Mesenchymal stem cell (in vitro differentiated cells and primary cell): ENCODE measurements around the gene GGT6.

ENCODE experiments used
- DNase-seq: peaks from one replicate; pipeline ENCODE4 v3.0.0-alpha.2; 2013
- H2AFZ ChIP-seq: one replicate; pipeline ENCODE4 v1.6.1; 2013; ENCODE audit warnings: low read depth, mild to moderate bottlenecking, control low read depth, inconsistent platforms, low read length, moderate library complexity
- H2AK5ac ChIP-seq: 2 replicates; pipeline ENCODE4 v1.6.1; 2013; ENCODE audit warnings: low read length, moderate library complexity, mild to moderate bottlenecking, inconsistent platforms; ENCODE audit not compliant: severe bottlenecking
- H2BK120ac ChIP-seq: one replicate; pipeline ENCODE4 v1.6.1; 2013; ENCODE audit warnings: low read depth, mild to moderate bottlenecking, inconsistent platforms, low read length, moderate library complexity
- H2BK12ac ChIP-seq, 2 experiments: one replicate each; pipeline ENCODE4 v1.6.1; 2013; ENCODE audit warnings: inconsistent platforms in 2 of 2, low read length in 2 of 2, mild to moderate bottlenecking in 2 of 2, moderate library complexity in 2 of 2, control low read depth in 1 of 2
- H2BK15ac ChIP-seq: one replicate; pipeline ENCODE4 v1.6.1; 2013; ENCODE audit warnings: mild to moderate bottlenecking, low read depth, inconsistent platforms; ENCODE audit not compliant: poor library complexity, severe bottlenecking
- H2BK5ac ChIP-seq: 2 replicates; pipeline ENCODE4 v1.6.1; 2013; ENCODE audit warnings: low read depth, mild to moderate bottlenecking, low read length, control low read depth, inconsistent platforms; ENCODE audit not compliant: poor library complexity, severe bottlenecking
- H3K14ac ChIP-seq, 2 experiments: one replicate each; pipeline ENCODE4 v1.6.1; 2013; ENCODE audit warnings: inconsistent platforms in 2 of 2, low read length in 2 of 2, control low read depth in 1 of 2, mild to moderate bottlenecking in 1 of 2, moderate library complexity in 1 of 2
- H3K18ac ChIP-seq, 2 experiments: one replicate each; pipeline ENCODE4 v1.6.1; 2013; ENCODE audit warnings: inconsistent platforms in 2 of 2, low read length in 2 of 2, control low read depth in 1 of 2, low read depth in 1 of 2, mild to moderate bottlenecking in 1 of 2
- H3K23ac ChIP-seq, 2 experiments: one replicate each; pipeline ENCODE4 v1.6.1; 2013; ENCODE audit warnings: inconsistent platforms in 2 of 2, low read length in 2 of 2, mild to moderate bottlenecking in 2 of 2, moderate library complexity in 2 of 2, control low read depth in 1 of 2
- H3K27ac ChIP-seq: 2 replicates; pipeline ENCODE4 v1.5.1; 2013; ENCODE audit warnings: mild to moderate bottlenecking, moderate library complexity, low read length, control low read depth, inconsistent platforms; ENCODE audit not compliant: poor library complexity, severe bottlenecking
- H3K27me3 ChIP-seq, 2 experiments: 2 replicates each; pipeline versions ENCODE4 v1.6.1 to v1.7.0; 2013; ENCODE audit warnings: low read length in 2 of 2, mild to moderate bottlenecking in 2 of 2, moderate library complexity in 2 of 2, control low read depth in 1 of 2, inconsistent platforms in 1 of 2; ENCODE audit not compliant: control insufficient read depth in 1 of 2, insufficient read depth in 1 of 2
- H3K36me3 ChIP-seq, 2 experiments: 2 replicates each; pipeline versions ENCODE4 v1.6.1 to v1.7.0; 2013; ENCODE audit warnings: low read length in 2 of 2, control low read depth in 1 of 2, inconsistent platforms in 1 of 2, low read depth in 1 of 2, mild to moderate bottlenecking in 1 of 2; ENCODE audit not compliant: insufficient read depth in 2 of 2, control insufficient read depth in 1 of 2
- H3K4ac ChIP-seq, 2 experiments: one replicate each; pipeline ENCODE4 v1.6.1; 2013; ENCODE audit warnings: inconsistent platforms in 2 of 2, low read length in 2 of 2, mild to moderate bottlenecking in 2 of 2, moderate library complexity in 2 of 2, control low read depth in 1 of 2, low read depth in 1 of 2
- H3K4me1 ChIP-seq: 2 replicates; pipeline ENCODE4 v1.6.1; 2013; ENCODE audit warnings: low read depth, low read length, control low read depth; ENCODE audit not compliant: control insufficient read depth, insufficient read depth
- H3K4me2 ChIP-seq: 2 replicates; pipeline ENCODE4 v1.6.1; 2013; ENCODE audit warnings: low read length, mild to moderate bottlenecking, inconsistent platforms; ENCODE audit not compliant: poor library complexity, severe bottlenecking
- H3K4me3 ChIP-seq, 2 experiments: 2 replicates each; pipeline versions ENCODE4 v1.5.1 to v1.7.0; 2013; ENCODE audit warnings: low read length in 2 of 2, mild to moderate bottlenecking in 2 of 2, control low read depth in 1 of 2, low read depth in 1 of 2; ENCODE audit not compliant: insufficient read depth in 1 of 2
- H3K79me1 ChIP-seq: replicated peaks from 2 replicates; pipeline ENCODE4 v1.6.1; 2013; ENCODE audit warnings: mild to moderate bottlenecking, control low read depth, low read length, inconsistent platforms; ENCODE audit not compliant: poor library complexity, severe bottlenecking
- H3K9ac ChIP-seq: 2 replicates; pipeline ENCODE4 v1.7.0; 2013; ENCODE audit warnings: mild to moderate bottlenecking, low read length, moderate library complexity
- H3K9me3 ChIP-seq: 2 replicates; pipeline ENCODE4 v1.7.0; 2013; ENCODE audit warnings: mild to moderate bottlenecking, low read length; ENCODE audit not compliant: control insufficient read depth
- H4K8ac ChIP-seq: one replicate; pipeline ENCODE4 v1.6.1; 2013; ENCODE audit warnings: inconsistent platforms, mild to moderate bottlenecking, low read length, moderate library complexity
- H4K91ac ChIP-seq: one replicate; pipeline ENCODE4 v1.6.1; 2013; ENCODE audit warnings: mild to moderate bottlenecking, low read length, inconsistent platforms
- WGBS: methylation state at CpG from one replicate; pipeline ENCODE4 v1.1.7; 2013; ENCODE audit warnings: mixed read lengths; 5-methylcytosine and 5-hydroxymethylcytosine counted together

Gene GGT6

GRCh38 chr17:4522661-4523060 lies 37.7 kb downstream of the GGT6 start:
- Histone ChIP-seq H2BK120ac (no peak overlapping the region), H3K27ac (no peak overlapping the region), H3K4me2 (no peak overlapping the region), H3K79me1 (no peaks in the 10 kb centered on the region), H3K18ac (no peak overlapping the region), H2BK5ac (no peak overlapping the region), H3K4me1 (peaks cover 3% of the 10 kb centered on the region), H3K9ac (no peak overlapping the region), H3K36me3 (peaks cover 0 to 26% of the 10 kb centered on the region in 2 experiments), H3K27me3 (peaks cover 3 to 30% of the 10 kb centered on the region in 2 experiments), H3K9me3 (no peaks in the 10 kb centered on the region), H2AK5ac (no peak overlapping the region), H4K8ac (no peak overlapping the region), H3K4me3 (no peak overlapping the region), H3K23ac (no peak overlapping the region), H2BK15ac (no peak overlapping the region), H2AFZ (no peak overlapping the region), H3K4ac (no peak overlapping the region), H2BK12ac (no peak overlapping the region), H4K91ac (no peak overlapping the region), H3K14ac (no peak overlapping the region)
- no peak for DNase-seq
- WGBS: 82% methylated on average over 6 of the region's 6 CpGs

- WGBS: 92% methylated on average over 7 of the region's 8 CpGs
- no peak overlapping the region for H4K8ac ChIP-seq
- no peak overlapping the region for H3K27ac ChIP-seq
- no peak overlapping the region for H3K9ac ChIP-seq
- no peak overlapping the region for H2BK12ac ChIP-seq
- no peak overlapping the region for H2AFZ ChIP-seq
- no peaks in the 10 kb centered on the region for H3K9me3 ChIP-seq
- no peaks in the 10 kb centered on the region for H3K79me1 ChIP-seq
- no peak overlapping the region for H4K91ac ChIP-seq
- H2BK15ac ChIP-seq: peak overlapping the region; percentile 13
- no peak for DNase-seq
- H2BK5ac ChIP-seq: no peak overlapping the region
- no peak overlapping the region for H3K4me2 ChIP-seq
- peaks cover 0 to 26% of the 10 kb centered on the region in 2 experiments for H3K36me3 ChIP-seq
- peaks cover 3% of the 10 kb centered on the region for H3K4me1 ChIP-seq
- no peak overlapping the region for H3K14ac ChIP-seq
- H3K27me3 ChIP-seq: peaks cover 0 to 30% of the 10 kb centered on the region in 2 experiments
- no peak overlapping the region for H2BK120ac ChIP-seq
- no peak overlapping the region for H3K4ac ChIP-seq
- H3K4me3 ChIP-seq: no peak overlapping the region
- H3K18ac ChIP-seq: no peak overlapping the region
- H2AK5ac ChIP-seq: no peak overlapping the region
- no peak overlapping the region for H3K23ac ChIP-seq
Measured at GRCh38 chr17:4520894-4521600, 39.3 kb downstream of the GGT6 start.

GRCh38 chr17:4520060-4520893 lies 40.1 kb downstream of the GGT6 start:
- no peak overlapping the region for H4K91ac ChIP-seq
- H3K27me3 ChIP-seq: peaks cover 0 to 25% of the 10 kb centered on the region in 2 experiments
- H3K27ac ChIP-seq: no peak overlapping the region
- H2BK120ac ChIP-seq: no peak overlapping the region
- no peak overlapping the region for H3K4me3 ChIP-seq
- H2BK5ac ChIP-seq: no peak overlapping the region
- H3K4ac ChIP-seq: no peak overlapping the region
- no peak overlapping the region for H2AK5ac ChIP-seq
- DNase-seq: no peak
- H3K23ac ChIP-seq: no peak overlapping the region
- H3K4me1 ChIP-seq: peaks cover 3% of the 10 kb centered on the region
- no peak overlapping the region for H2BK15ac ChIP-seq
- WGBS: 86% methylated on average over 19 of the region's 19 CpGs
- H3K4me2 ChIP-seq: no peak overlapping the region
- H3K9me3 ChIP-seq: no peaks in the 10 kb centered on the region
- H3K18ac ChIP-seq: no peak overlapping the region
- H2AFZ ChIP-seq: no peak overlapping the region
- H3K79me1 ChIP-seq: peaks cover 2% of the 10 kb centered on the region
- H3K36me3 ChIP-seq: peaks cover 0 to 31% of the 10 kb centered on the region in 2 experiments
- no peak overlapping the region for H4K8ac ChIP-seq
- H3K14ac ChIP-seq: no peak overlapping the region
- H3K9ac ChIP-seq: no peak overlapping the region
- no peak overlapping the region for H2BK12ac ChIP-seq

- DNase-seq: no peak
- Histone ChIP-seq H3K79me1 (peaks cover 3% of the 10 kb centered on the region), H4K91ac (no peak overlapping the region), H2BK12ac (no peak overlapping the region), H3K4me1 (peaks cover 9% of the 10 kb centered on the region), H3K18ac (no peak overlapping the region), H2AFZ (no peak overlapping the region), H3K27me3 (peaks cover 0 to 21% of the 10 kb centered on the region in 2 experiments), H3K36me3 (peaks cover 0 to 38% of the 10 kb centered on the region in 2 experiments), H3K9me3 (no peaks in the 10 kb centered on the region), H2BK120ac (no peak overlapping the region), H3K14ac (no peak overlapping the region), H3K4me3 (no peak overlapping the region), H4K8ac (no peak overlapping the region), H2AK5ac (no peak overlapping the region), H2BK5ac (no peak overlapping the region), H3K27ac (no peak overlapping the region), H3K9ac (no peak overlapping the region), H3K4me2 (no peak overlapping the region), H3K23ac (no peak overlapping the region), H2BK15ac (no peak overlapping the region), H3K4ac (no peak overlapping the region)
- 88% methylated on average over 14 of the region's 14 CpGs for WGBS
Measured at GRCh38 chr17:4519361-4519788, 41.0 kb downstream of the GGT6 start.
